ENCODE results near the gene EDIL3.

DNA sequence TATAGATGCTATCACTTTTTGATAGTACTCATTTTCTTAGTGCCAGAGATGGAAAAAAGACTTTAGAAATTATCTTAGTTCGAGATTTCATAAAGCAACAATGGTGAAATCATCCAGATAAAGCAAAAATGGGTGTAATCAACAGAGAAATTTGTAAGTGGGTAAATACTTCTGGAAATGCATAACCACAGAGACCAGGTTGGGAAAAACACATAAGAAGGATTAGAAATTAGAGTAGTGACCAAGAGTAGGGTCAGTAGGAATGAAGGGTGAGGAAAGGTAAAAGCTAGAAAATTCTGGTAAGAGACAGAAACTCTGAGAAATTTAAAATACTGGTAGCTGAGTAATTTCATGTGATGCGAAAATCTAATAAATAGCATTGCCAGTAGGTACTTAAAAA, 11.2 kb downstream of the EDIL3 start:
- TF ChIP-seq, protein P1, sequence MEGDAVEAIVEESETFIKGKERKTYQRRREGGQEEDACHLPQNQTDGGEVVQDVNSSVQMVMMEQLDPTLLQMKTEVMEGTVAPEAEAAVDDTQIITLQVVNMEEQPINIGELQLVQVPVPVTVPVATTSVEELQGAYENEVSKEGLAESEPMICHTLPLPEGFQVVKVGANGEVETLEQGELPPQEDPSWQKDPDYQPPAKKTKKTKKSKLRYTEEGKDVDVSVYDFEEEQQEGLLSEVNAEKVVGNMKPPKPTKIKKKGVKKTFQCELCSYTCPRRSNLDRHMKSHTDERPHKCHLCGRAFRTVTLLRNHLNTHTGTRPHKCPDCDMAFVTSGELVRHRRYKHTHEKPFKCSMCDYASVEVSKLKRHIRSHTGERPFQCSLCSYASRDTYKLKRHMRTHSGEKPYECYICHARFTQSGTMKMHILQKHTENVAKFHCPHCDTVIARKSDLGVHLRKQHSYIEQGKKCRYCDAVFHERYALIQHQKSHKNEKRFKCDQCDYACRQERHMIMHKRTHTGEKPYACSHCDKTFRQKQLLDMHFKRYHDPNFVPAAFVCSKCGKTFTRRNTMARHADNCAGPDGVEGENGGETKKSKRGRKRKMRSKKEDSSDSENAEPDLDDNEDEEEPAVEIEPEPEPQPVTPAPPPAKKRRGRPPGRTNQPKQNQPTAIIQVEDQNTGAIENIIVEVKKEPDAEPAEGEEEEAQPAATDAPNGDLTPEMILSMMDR (conservative IDR thresholded peaks at IDR 0.05), result no peak
- no peak for TF ChIP-seq EZH2 (IDR thresholded peaks at IDR 0.05; ENCODE audit: low read depth)
